TTC549 (cell line): Measurements from ENCODE around the gene TCAF1.

Experiments used
- FAIRE-seq: peaks from 2 replicates; lab custom pipeline; 2012; peaks lifted over from hg19 to GRCh38; lab: Jason Lieb, UNC

Gene TCAF1

GRCh38 chr7:143901668-143902331, at the start of gene TCAF1:
Gene TCAF1, minus strand, starts transcription at chr7:143902176. Its CDS starts 25,568 bp downstream, at chr7:143876608.
- peak; percentile 45 for FAIRE-seq

- FAIRE-seq = no peak
Measured at GRCh38 chr7:143948733-143949132, 46.8 kb upstream of the TCAF1 start.

- FAIRE-seq = no peak
Measured at GRCh38 chr7:143947111-143947510, 45.1 kb upstream of the TCAF1 start.

- no peak for FAIRE-seq
Measured at GRCh38 chr7:143945423-143945822, 43.4 kb upstream of the TCAF1 start.

GRCh38 chr7:143938379-143939243, 36.6 kb upstream of the TCAF1 start:
- no peak for FAIRE-seq

GRCh38 chr7:143936087-143937009, 34.4 kb upstream of the TCAF1 start:
- no peak for FAIRE-seq

GRCh38 chr7:143934526-143935325, 32.8 kb upstream of the TCAF1 start, which contains the start of gene OR2F2:
Gene OR2F2, plus strand, starts transcription at chr7:143935233. Its CDS starts 0 bp downstream, at chr7:143935233.
- FAIRE-seq = no peak

- FAIRE-seq = no peak
Measured at GRCh38 chr7:143931739-143932138, 29.8 kb upstream of the TCAF1 start.

- no peak for FAIRE-seq
Measured at GRCh38 chr7:143929224-143929920, 27.4 kb upstream of the TCAF1 start.

- FAIRE-seq = no peak
Measured at GRCh38 chr7:143924851-143925250, 22.9 kb upstream of the TCAF1 start.

GRCh38 chr7:143914938-143915652, 13.1 kb upstream of the TCAF1 start:
- no peak for FAIRE-seq

GRCh38 chr7:143913945-143914615, 12.1 kb upstream of the TCAF1 start:
- no peak for FAIRE-seq

GRCh38 chr7:143910473-143911248, 8.7 kb upstream of the TCAF1 start:
- no peak for FAIRE-seq

- FAIRE-seq = no peak
Measured at GRCh38 chr7:143909863-143910262, 7.9 kb upstream of the TCAF1 start.

- FAIRE-seq = no peak
Measured at GRCh38 chr7:143908120-143908519, 6.1 kb upstream of the TCAF1 start.

GRCh38 chr7:143906895-143907294, 4.9 kb upstream of the TCAF1 start:
- FAIRE-seq = no peak

- no peak for FAIRE-seq
Measured at GRCh38 chr7:143906151-143906550, 4.2 kb upstream of the TCAF1 start.

GRCh38 chr7:143905509-143905908, 3.5 kb upstream of the TCAF1 start:
- no peak for FAIRE-seq
